Astrocyte of the cerebellum (primary cell): ENCODE results near the gene TDRD1.

Experiments
- DNase-seq: peaks from one replicate; pipeline ENCODE4 v3.0.0-alpha.2; 2011; ENCODE audit warnings: low read depth
- H3K4me3 ChIP-seq: 2 replicates; pipeline ENCODE4 v1.5.1; 2011; ENCODE audit warnings: mild to moderate bottlenecking, low read depth, low read length, moderate library complexity
- in situ Hi-C: cut with HindIII; loops from 2 replicates; pipeline ENCODE4 v1.10.0; 2017; ENCODE audit warnings: low sequenced_read_pairs
- TF ChIP-seq, protein P1 (sequence below): IDR thresholded peaks from 2 replicates; pipeline ENCODE4 v1.5.1; 2012; ENCODE audit warnings: low read length, low read depth, moderate library complexity, mild to moderate bottlenecking; ENCODE audit errors: missing control alignments

TDRD1 gene

DNA sequence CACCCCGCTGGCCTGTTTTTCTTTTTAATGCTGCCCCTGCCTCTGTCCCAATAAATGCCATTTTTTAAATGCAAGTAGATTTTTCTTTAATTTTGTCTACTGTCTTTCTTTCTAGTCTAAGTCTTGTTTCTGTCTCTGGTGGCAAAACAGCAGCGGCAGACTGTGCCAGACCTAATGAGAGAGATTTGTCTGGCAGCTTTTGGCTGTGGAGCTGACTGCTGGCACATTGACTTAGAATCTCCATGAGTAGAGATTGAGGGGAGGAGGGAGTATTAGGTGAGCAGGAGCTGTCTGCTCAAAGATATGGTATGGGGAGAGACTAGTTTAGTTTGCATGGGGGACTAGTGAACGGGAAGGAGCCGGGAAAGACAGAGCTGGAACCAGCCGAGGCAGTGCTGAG, 72.9 kb downstream of the TDRD1 start:
- in situ Hi-C loops = no loop called here
- DNase-seq = no peak
- TF ChIP-seq, protein P1, sequence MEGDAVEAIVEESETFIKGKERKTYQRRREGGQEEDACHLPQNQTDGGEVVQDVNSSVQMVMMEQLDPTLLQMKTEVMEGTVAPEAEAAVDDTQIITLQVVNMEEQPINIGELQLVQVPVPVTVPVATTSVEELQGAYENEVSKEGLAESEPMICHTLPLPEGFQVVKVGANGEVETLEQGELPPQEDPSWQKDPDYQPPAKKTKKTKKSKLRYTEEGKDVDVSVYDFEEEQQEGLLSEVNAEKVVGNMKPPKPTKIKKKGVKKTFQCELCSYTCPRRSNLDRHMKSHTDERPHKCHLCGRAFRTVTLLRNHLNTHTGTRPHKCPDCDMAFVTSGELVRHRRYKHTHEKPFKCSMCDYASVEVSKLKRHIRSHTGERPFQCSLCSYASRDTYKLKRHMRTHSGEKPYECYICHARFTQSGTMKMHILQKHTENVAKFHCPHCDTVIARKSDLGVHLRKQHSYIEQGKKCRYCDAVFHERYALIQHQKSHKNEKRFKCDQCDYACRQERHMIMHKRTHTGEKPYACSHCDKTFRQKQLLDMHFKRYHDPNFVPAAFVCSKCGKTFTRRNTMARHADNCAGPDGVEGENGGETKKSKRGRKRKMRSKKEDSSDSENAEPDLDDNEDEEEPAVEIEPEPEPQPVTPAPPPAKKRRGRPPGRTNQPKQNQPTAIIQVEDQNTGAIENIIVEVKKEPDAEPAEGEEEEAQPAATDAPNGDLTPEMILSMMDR = no peak
- no peak overlapping the region for H3K4me3 ChIP-seq

DNA sequence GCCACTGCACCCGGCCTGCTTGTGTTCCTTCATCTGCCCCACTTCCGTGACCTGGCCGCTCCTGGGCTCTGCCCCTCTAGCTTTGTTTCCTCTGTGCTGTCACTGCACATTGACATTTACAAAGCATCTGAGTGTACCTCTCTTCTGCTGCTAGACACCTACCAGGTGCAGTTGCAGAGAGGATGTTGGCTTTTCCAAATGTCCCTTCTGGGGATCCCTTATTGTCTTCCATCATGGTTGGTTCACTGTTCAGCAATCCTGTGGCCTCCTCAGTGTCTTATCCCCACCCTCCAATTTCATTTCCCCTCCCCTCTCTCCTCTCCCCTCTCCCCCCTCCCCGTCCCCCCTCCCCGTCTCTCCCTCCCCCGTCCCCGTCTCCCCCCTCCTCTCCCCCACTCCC, 73.7 kb downstream of the TDRD1 start:
- in situ Hi-C loops = no loop called here
- DNase-seq = no peak
- TF ChIP-seq, protein P1 = no peak
- H3K4me3 ChIP-seq = no peak overlapping the region

DNA sequence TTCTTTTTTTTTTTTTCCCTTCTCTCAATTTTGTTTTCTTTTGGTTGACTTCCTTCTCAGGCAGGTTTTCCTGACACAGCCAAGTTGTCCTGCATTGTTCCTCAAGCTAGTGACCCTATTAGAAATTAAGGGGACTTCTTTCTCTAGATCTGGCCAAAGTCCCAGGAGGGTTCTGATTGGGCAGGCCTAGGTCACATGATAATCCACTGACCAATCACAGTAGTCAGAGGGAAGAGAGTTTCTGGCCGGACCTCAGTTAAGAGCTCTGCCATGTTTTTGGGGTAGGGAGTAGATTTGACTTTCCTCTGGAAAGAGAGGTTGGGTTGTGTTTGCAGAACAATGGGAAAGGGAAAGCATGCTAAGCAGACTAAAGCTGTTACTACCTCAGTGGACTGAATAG, 76.1 kb downstream of the TDRD1 start:
- no peak overlapping the region for H3K4me3 ChIP-seq
- no peak for DNase-seq
- in situ Hi-C loops = no loop called here
- TF ChIP-seq, protein P1 = no peak

DNA sequence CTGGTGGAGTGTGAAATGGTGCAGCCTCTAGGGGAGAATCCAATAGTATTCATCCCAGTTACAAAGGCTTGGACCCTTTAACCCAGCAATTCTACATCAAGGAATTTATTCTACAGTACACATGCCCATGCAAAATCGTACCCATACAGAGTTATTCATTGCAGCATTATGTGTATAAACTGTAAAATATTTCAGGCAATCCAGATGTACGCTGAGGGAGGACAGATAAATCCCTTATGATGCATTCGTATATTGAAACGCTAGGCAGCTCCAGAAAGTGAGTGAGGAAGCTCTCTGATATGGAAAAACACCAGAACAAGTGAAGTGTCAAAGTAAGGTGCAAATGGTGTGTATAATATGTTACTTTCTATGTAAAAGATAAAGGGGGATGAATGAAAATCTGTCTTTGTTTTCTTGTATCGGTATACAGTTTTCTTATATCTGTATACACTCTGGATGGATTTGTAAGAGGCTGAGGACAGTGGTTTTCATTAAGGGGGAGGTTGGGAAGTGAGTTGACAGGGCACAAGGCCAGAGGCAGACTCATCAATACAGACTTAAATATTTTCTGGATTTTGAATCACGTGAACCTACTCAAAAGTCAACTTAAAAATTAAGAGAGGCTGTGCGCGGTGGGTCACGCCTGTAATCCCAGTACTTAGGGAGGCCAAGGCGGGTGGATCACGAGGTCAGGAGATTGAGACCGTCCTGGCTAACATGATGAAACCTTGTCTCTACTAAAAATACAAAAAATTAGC, 77.0 kb downstream of the TDRD1 start:
- DNase-seq = no peak
- TF ChIP-seq, protein P1 = no peak
- no peak overlapping the region for H3K4me3 ChIP-seq
- in situ Hi-C loops = no loop called here

DNA sequence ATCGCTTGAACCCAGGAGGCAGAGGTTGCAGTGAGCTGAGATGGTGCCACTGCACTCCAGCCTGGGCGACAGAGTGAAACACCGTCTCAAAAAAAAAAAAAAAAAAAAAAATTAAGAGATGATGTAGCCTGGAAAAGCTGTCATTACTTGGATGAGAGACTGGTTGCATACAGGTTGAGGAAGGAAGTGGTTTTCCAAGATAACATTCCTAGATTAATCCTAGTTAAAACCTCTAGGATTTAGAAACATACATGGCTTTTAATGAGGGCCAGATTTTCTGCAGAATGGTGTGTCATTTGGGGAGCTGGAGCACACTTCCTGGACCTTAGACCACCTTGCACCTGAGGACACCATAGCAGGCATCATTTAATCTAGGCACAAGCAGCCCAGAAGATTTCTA, 77.7 kb downstream of the TDRD1 start:
- DNase-seq = no peak
- TF ChIP-seq, protein P1 = no peak
- no peak overlapping the region for H3K4me3 ChIP-seq
- in situ Hi-C loops = no loop called here

DNA sequence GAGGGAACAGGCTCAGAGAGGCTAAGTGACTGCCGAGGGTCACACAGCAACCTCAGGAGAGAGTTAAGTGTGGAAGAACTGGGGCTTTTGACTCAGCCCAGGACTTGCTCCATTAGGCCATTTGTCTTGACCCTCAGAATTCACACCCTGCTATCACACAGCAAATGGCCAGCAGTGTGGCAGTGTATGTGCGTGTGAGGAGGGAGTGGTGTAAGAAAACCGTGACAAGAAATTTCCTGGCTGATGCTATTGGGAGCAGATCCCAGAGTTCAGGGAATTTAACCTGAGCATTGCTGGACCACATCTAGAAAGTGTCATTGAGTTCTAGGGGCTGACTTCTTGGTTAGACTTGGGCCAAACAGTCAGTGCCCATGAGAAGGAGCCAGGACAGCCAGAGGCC, 78.3 kb downstream of the TDRD1 start:
- in situ Hi-C loops = no loop called here
- TF ChIP-seq, protein P1 = no peak
- no peak overlapping the region for H3K4me3 ChIP-seq
- DNase-seq = no peak
